SU-DHL-6 (cell line): Measurements from ENCODE around the gene S100A1.

ENCODE experiments used
- CTCF ChIP-seq: fragments of 200-600 bp; sonication (generic); IDR thresholded peaks from one replicate; pipeline ENCODE4 v1.5.1; 2017; ENCODE audit warnings: antibody characterized with exemption, mild to moderate bottlenecking, low read length, moderate library complexity; ENCODE audit not compliant: insufficient read depth, poor library complexity, severe bottlenecking
- EZH2phosphoT487 ChIP-seq: fragments of 200-600 bp; sonication (generic), shearing (Covaris generic); conservative IDR thresholded peaks from 2 replicates; pipeline ENCODE4 v1.6.1; 2018; ENCODE audit warnings: mild to moderate bottlenecking, antibody characterized with exemption, low read length, moderate library complexity, mixed read lengths

DNA sequence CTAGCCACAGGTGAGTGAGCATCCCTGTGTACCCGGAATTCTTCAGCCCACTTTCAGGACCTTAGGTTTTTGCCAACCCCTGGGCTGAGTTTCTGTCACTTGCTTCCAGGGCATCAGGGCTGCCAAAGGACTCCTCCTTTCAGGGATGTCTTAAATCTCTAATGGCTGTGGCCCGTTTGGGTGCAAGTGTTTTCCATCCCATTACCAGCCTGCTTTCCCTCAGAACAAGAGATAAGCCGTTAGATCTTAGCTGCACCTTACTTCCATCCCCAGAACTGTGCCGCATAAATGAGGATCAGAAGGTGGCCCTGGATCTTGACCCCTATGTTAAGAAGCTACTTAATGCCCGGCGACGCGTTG is 30.9 kb downstream of the S100A1 start:
- TF ChIP-seq CTCF (no peak), EZH2phosphoT487 (no peak)
